H1 (cell line): Measurements from ENCODE around the gene COMP.

Source experiments
- EGR1 ChIP-seq: IDR thresholded peaks from 2 replicates; pipeline ENCODE4 v1.6.1; 2011; ENCODE audit warnings: low read depth, low read length, borderline replicate concordance
- GABPA ChIP-seq: IDR thresholded peaks from 2 replicates; pipeline ENCODE4 v1.6.1; 2011; ENCODE audit warnings: mild to moderate bottlenecking, low read length, moderate library complexity, borderline replicate concordance; ENCODE audit not compliant: insufficient read depth
- NRF1 ChIP-seq: IDR thresholded peaks from 2 replicates; pipeline ENCODE4 v1.6.1; 2011; ENCODE audit warnings: mild to moderate bottlenecking, low read depth, low read length, improper control_type of control experiment
- POLR2A ChIP-seq, 2 experiments: IDR thresholded peaks; 1 replicate in 1 of 2; 2 replicates in 1 of 2; pipeline ENCODE4 v1.6.1; 2011; ENCODE audit warnings: low read depth in 2 of 2, low read length in 2 of 2, mild to moderate bottlenecking in 2 of 2; ENCODE audit errors: control extremely low read depth in 1 of 2
- USF2 ChIP-seq: IDR thresholded peaks from 2 replicates; pipeline ENCODE4 v1.6.1; 2011; ENCODE audit warnings: low read length, improper control_type of control experiment

GRCh38 chr19:18785179-18786124 lies 5.7 kb downstream of the COMP start:
- TF ChIP-seq GABPA = no peak
- TF ChIP-seq USF2 = no peak
- TF ChIP-seq EGR1 = no peak
- TF ChIP-seq POLR2A (IDR thresholded peaks at IDR 0.05; ENCODE audit: control extremely low read depth in 1 of 2, low read depth in 2 of 2, low read length in 2 of 2) = no peak
- no peak for TF ChIP-seq NRF1
